ENCODE results near the gene VOPP1. TPM values are rescaled to one million over a fixed set of nuclear protein-coding genes. Genes with fewer than 3 reads are reported as not detected.

VOPP1 gene
- total RNA-seq, 1 donor from 2014 or later: 97.9 TPM

DNA sequence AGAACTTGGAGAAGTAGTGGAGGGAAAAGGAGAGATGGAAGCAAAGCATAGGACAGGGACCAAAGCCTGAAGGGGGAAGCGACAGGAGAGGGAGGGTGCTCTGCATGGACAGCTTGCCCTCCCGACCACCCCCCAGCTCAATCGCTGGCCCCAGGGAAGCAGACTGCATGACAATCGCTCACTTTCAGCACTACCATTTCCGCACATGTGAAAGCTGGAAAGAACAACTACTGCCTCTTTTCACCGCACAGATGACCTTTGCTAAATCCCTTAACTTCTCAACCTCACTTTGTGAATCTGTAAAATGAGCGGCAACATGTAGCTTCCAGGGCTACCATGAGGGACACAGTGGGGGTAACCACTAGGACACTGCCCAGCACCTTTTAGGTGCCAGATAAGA lies 17.1 kb downstream of the VOPP1 start:
- no peak for DNase-seq (ENCODE audit: low read depth)
- Histone ChIP-seq H3K36me3 (ENCODE audit: control insufficient read depth, insufficient read depth, low read length) (no peaks in the 10 kb centered on the region), H3K4me3 (ENCODE audit: low read depth, low read length) (no peak overlapping the region), H3K27me3 (ENCODE audit: control insufficient read depth, insufficient read depth, low read length) (no peaks in the 10 kb centered on the region)
- FAIRE-seq: no peak
- TF ChIP-seq, protein P1, sequence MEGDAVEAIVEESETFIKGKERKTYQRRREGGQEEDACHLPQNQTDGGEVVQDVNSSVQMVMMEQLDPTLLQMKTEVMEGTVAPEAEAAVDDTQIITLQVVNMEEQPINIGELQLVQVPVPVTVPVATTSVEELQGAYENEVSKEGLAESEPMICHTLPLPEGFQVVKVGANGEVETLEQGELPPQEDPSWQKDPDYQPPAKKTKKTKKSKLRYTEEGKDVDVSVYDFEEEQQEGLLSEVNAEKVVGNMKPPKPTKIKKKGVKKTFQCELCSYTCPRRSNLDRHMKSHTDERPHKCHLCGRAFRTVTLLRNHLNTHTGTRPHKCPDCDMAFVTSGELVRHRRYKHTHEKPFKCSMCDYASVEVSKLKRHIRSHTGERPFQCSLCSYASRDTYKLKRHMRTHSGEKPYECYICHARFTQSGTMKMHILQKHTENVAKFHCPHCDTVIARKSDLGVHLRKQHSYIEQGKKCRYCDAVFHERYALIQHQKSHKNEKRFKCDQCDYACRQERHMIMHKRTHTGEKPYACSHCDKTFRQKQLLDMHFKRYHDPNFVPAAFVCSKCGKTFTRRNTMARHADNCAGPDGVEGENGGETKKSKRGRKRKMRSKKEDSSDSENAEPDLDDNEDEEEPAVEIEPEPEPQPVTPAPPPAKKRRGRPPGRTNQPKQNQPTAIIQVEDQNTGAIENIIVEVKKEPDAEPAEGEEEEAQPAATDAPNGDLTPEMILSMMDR (IDR thresholded peaks at IDR 0.05; ENCODE audit: insufficient read depth, low read length, severe bottlenecking): no peak

GRCh38 chr7:55554038-55554437 lies 18.3 kb downstream of the VOPP1 start:
- FAIRE-seq (no peak), DNase-seq (ENCODE audit: low read depth) (no peak)
- no peaks in the 10 kb centered on the region for H3K27me3 ChIP-seq (ENCODE audit: control insufficient read depth, insufficient read depth, low read length)
- no peaks in the 10 kb centered on the region for H3K36me3 ChIP-seq (ENCODE audit: control insufficient read depth, insufficient read depth, low read length)
- TF ChIP-seq, protein P1 (IDR thresholded peaks at IDR 0.05; ENCODE audit: insufficient read depth, low read length, severe bottlenecking): no peak
- no peak overlapping the region for H3K4me3 ChIP-seq (ENCODE audit: low read depth, low read length)

DNA sequence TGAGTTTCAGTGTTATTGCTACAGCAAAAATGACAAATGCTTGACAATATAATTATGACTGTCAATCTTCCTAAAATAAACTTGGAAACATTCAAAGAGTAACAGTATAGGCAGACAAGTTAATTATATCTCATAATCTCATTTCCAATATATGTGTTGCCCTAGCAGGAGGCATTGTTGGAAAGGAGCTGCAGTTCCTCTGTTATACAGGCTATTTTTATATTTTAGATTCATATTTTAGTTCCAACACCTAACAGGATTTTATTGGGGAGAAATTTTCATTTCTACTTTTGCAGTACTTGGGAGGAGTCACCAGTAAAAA lies 19.3 kb downstream of the VOPP1 start:
- TF ChIP-seq, protein P1 (IDR thresholded peaks at IDR 0.05; ENCODE audit: insufficient read depth, low read length, severe bottlenecking): no peak
- DNase-seq (ENCODE audit: low read depth): no peak
- no peak for FAIRE-seq
- Histone ChIP-seq H3K27me3 (ENCODE audit: control insufficient read depth, insufficient read depth, low read length) (no peaks in the 10 kb centered on the region), H3K36me3 (ENCODE audit: control insufficient read depth, insufficient read depth, low read length) (no peaks in the 10 kb centered on the region), H3K4me3 (ENCODE audit: low read depth, low read length) (no peak overlapping the region)

- no peaks in the 10 kb centered on the region for H3K27me3 ChIP-seq (ENCODE audit: control insufficient read depth, insufficient read depth, low read length)
- DNase-seq (ENCODE audit: low read depth) (peak; percentile 94), FAIRE-seq (peak; percentile 72)
- TF ChIP-seq, protein P1 (IDR thresholded peaks at IDR 0.05; ENCODE audit: insufficient read depth, low read length, severe bottlenecking): no peak
- H3K4me3 ChIP-seq (ENCODE audit: low read depth, low read length): no peak overlapping the region
- H3K36me3 ChIP-seq (ENCODE audit: control insufficient read depth, insufficient read depth, low read length): no peaks in the 10 kb centered on the region
Measured at GRCh38 chr7:55552320-55553023, 19.8 kb downstream of the VOPP1 start.

- H3K27me3 ChIP-seq (ENCODE audit: control insufficient read depth, insufficient read depth, low read length): no peaks in the 10 kb centered on the region
- FAIRE-seq: peak; percentile 58
- no peak overlapping the region for H3K4me3 ChIP-seq (ENCODE audit: low read depth, low read length)
- TF ChIP-seq, protein P1 (IDR thresholded peaks at IDR 0.05; ENCODE audit: insufficient read depth, low read length, severe bottlenecking): no peak
- H3K36me3 ChIP-seq (ENCODE audit: control insufficient read depth, insufficient read depth, low read length): no peaks in the 10 kb centered on the region
- DNase-seq (ENCODE audit: low read depth): no peak
Measured at GRCh38 chr7:55550841-55551537, 21.3 kb downstream of the VOPP1 start.
